ENCODE data around the gene RAPGEF5.
"Not testable (repeated sequence)": the region's sequence is repeated elsewhere in the genome, so short reads cannot be mapped to it uniquely, and the experiment has no call there.

The RAPGEF5 gene

GRCh38 chr7:22082553-22082885 is 274.4 kb downstream of the RAPGEF5 start:
- no peak for DNase-seq (ENCODE audit: extremely low spot score)
- CTCF ChIA-PET, result interaction anchor here (0.8 to 4.0 kb wide), 21 partner anchors 7 to 822 kb away, joined by 3 to 51 read pairs (median 3); no protein-coding TSS in a partner anchor
- POLR2A ChIA-PET, result interaction anchor here (0.7 kb wide), 1 partner anchor 21 kb away, joined by 3 read pairs; no protein-coding TSS in a partner anchor
- no peak for TF ChIP-seq CTCF (IDR thresholded peaks at IDR 0.05; ENCODE audit: control extremely low read depth, extremely low read depth, low read depth, missing control alignments)

- DNase-seq (ENCODE audit: extremely low spot score); POLR2A ChIA-PET: not testable (repeated sequence)
- CTCF ChIA-PET, result interaction anchor here (1.1 to 2.4 kb wide), 3 partner anchors 9 to 34 kb away, joined by 4 to 9 read pairs (median 5); no protein-coding TSS in a partner anchor
Measured at GRCh38 chr7:22080219-22080618, 276.7 kb downstream of the RAPGEF5 start.

GRCh38 chr7:22078872-22079271 is 278.1 kb downstream of the RAPGEF5 start:
- CTCF ChIA-PET, result interaction anchor here (1.1 to 1.3 kb wide), 2 partner anchors 9 to 10 kb away, joined by 4 to 6 read pairs; no protein-coding TSS in a partner anchor
- DNase-seq (ENCODE audit: extremely low spot score); POLR2A ChIA-PET: not testable (repeated sequence)

GRCh38 chr7:22075561-22075960 is 281.4 kb downstream of the RAPGEF5 start:
- no peak for TF ChIP-seq CTCF (IDR thresholded peaks at IDR 0.05; ENCODE audit: control extremely low read depth, extremely low read depth, low read depth, missing control alignments)
- no peak for DNase-seq (ENCODE audit: extremely low spot score)
- ChIA-PET POLR2A (no interaction called here), CTCF (interaction anchor here (0.9 to 1.3 kb wide), 4 partner anchors 8 to 34 kb away, joined by 3 to 6 read pairs (median 3); no protein-coding TSS in a partner anchor)

GRCh38 chr7:22074897-22075296 is 282.1 kb downstream of the RAPGEF5 start:
- DNase-seq (ENCODE audit: extremely low spot score), result no peak
- POLR2A ChIA-PET, result no interaction called here
- CTCF ChIA-PET, result interaction anchor here (0.9 to 1.3 kb wide), 3 partner anchors 9 to 35 kb away, joined by 3 to 6 read pairs (median 3); no protein-coding TSS in a partner anchor
- TF ChIP-seq CTCF (IDR thresholded peaks at IDR 0.05; ENCODE audit: control extremely low read depth, extremely low read depth, low read depth, missing control alignments), result no peak
